ENCODE data around the gene AGGF1. TPM values are rescaled to one million over a fixed set of nuclear protein-coding genes. Genes with fewer than 3 reads are reported as not detected.

The AGGF1 gene
- polyA plus RNA-seq, 1 donor (not counting 4 experiments of a cell fraction or from before 2014, with no cell fraction given): 20.1 TPM

DNA sequence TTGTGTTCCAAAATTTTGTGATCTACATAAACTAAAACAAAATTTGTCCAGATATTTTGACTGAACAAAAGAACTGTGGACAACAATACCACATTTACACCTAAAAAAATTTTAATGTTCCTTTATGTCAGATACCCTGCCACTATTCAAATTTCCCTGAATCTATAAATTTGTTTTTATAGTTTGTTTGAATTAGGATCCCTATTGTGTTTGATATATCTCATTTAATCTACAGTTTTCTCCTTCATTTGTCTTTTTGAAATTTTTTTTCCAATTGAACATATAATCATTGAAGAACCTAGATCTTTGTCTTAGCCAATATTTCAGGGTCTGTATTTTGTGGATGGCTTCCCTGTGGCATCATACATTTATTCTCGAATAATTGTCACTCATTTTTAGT lies 5.7 kb downstream of the AGGF1 start:
- H3K9me3 ChIP-seq (ENCODE audit: control insufficient read depth, low read depth, low read length): no peaks in the 10 kb centered on the region
- TF ChIP-seq, protein P1, sequence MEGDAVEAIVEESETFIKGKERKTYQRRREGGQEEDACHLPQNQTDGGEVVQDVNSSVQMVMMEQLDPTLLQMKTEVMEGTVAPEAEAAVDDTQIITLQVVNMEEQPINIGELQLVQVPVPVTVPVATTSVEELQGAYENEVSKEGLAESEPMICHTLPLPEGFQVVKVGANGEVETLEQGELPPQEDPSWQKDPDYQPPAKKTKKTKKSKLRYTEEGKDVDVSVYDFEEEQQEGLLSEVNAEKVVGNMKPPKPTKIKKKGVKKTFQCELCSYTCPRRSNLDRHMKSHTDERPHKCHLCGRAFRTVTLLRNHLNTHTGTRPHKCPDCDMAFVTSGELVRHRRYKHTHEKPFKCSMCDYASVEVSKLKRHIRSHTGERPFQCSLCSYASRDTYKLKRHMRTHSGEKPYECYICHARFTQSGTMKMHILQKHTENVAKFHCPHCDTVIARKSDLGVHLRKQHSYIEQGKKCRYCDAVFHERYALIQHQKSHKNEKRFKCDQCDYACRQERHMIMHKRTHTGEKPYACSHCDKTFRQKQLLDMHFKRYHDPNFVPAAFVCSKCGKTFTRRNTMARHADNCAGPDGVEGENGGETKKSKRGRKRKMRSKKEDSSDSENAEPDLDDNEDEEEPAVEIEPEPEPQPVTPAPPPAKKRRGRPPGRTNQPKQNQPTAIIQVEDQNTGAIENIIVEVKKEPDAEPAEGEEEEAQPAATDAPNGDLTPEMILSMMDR (optimal IDR thresholded peaks at IDR 0.05 in 1 of 3, IDR thresholded peaks at IDR 0.05 in 1 of 3, conservative IDR thresholded peaks at IDR 0.05 in 1 of 3; ENCODE audit: extremely low read depth in 1 of 3, insufficient read depth in 2 of 3, low read length in 3 of 3): no peak
- TF ChIP-seq EZH2 (IDR thresholded peaks at IDR 0.05; ENCODE audit: low read length): no peak
- no peaks in the 10 kb centered on the region for H4K20me1 ChIP-seq (ENCODE audit: control insufficient read depth, extremely low read depth, insufficient read depth, low read length)
- no peak overlapping the region for H3K27ac ChIP-seq (ENCODE audit: control insufficient read depth, insufficient read depth, low read length)
- H3K4me1 ChIP-seq (ENCODE audit: control insufficient read depth, extremely low read depth, insufficient read depth, low read length): peaks cover 6% of the 10 kb centered on the region
- dilution Hi-C loops (cut with MboI; ENCODE audit: extremely low pct_ligation_motif_present, low sequenced_read_pairs): no loop called here
- H3K27me3 ChIP-seq (ENCODE audit: control insufficient read depth, extremely low read depth, insufficient read depth, low read length): no peaks in the 10 kb centered on the region
- H3K36me3 ChIP-seq (ENCODE audit: control insufficient read depth in 2 of 2, extremely low read depth in 1 of 2, insufficient read depth in 2 of 2, low read length in 2 of 2): peaks cover 3 to 17% of the 10 kb centered on the region in 2 experiments
- H2AFZ ChIP-seq (ENCODE audit: control insufficient read depth, low read length): no peak overlapping the region
- H3K9ac ChIP-seq (ENCODE audit: control insufficient read depth, extremely low read depth, insufficient read depth, low read length): no peak overlapping the region
- no peak overlapping the region for H3K4me2 ChIP-seq (ENCODE audit: control insufficient read depth, extremely low read depth, insufficient read depth, low read depth, low read length)
- H3K9me1 ChIP-seq (ENCODE audit: control insufficient read depth, extremely low read depth, insufficient read depth, low read length): no peaks in the 10 kb centered on the region
- H3K79me2 ChIP-seq (ENCODE audit: control insufficient read depth, insufficient read depth, low read length): peaks cover 19% of the 10 kb centered on the region
- H3K4me3 ChIP-seq (ENCODE audit: control insufficient read depth in 2 of 3, extremely low read depth in 1 of 3, insufficient read depth in 2 of 3, low read depth in 1 of 3, low read length in 3 of 3): no peak overlapping the region
- FAIRE-seq (no peak), DNase-seq (ENCODE audit: low read depth, low spot score) (no peak)

DNA sequence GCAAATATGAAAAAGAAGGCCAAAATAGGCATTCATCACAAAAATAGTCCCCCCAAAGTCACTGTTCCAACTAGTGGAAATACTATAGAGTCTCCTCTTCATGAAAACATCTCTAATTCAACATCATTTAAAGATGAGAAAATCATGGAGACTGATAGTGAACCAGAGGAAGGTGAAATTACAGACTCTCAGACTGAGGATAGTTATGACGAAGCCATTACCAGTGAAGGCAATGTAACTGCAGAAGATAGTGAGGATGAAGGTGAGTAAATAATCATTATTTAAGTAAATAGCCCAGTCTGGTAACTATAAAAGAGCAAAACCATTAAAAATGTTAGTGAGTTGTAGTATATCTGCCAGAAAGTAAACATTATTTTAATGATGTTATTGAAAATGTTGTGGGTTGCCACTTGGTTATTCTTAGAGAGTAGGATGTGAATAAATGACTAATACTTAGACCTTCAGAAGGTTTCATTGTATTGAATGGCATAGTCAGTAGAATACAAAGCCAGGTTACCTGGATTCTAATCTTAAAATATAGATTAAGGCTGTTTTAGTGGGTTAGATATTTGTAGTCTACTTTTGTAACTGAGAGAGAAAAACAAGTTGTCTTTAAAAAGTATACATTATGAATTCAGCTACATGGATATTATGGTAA lies 16.3 kb downstream of the AGGF1 start:
- Histone ChIP-seq H3K27me3 (ENCODE audit: control insufficient read depth, extremely low read depth, insufficient read depth, low read length) (no peaks in the 10 kb centered on the region), H3K79me2 (ENCODE audit: control insufficient read depth, insufficient read depth, low read length) (no peaks in the 10 kb centered on the region), H3K9ac (ENCODE audit: control insufficient read depth, extremely low read depth, insufficient read depth, low read length) (no peak overlapping the region), H3K27ac (ENCODE audit: control insufficient read depth, insufficient read depth, low read length) (no peak overlapping the region), H4K20me1 (ENCODE audit: control insufficient read depth, extremely low read depth, insufficient read depth, low read length) (no peaks in the 10 kb centered on the region), H3K9me1 (ENCODE audit: control insufficient read depth, extremely low read depth, insufficient read depth, low read length) (no peaks in the 10 kb centered on the region), H3K36me3 (ENCODE audit: control insufficient read depth in 2 of 2, extremely low read depth in 1 of 2, insufficient read depth in 2 of 2, low read length in 2 of 2) (peaks cover 0 to 4% of the 10 kb centered on the region in 2 experiments), H3K4me2 (ENCODE audit: control insufficient read depth, extremely low read depth, insufficient read depth, low read depth, low read length) (no peak overlapping the region), H3K9me3 (ENCODE audit: control insufficient read depth, low read depth, low read length) (no peaks in the 10 kb centered on the region), H3K4me3 (ENCODE audit: control insufficient read depth in 2 of 3, extremely low read depth in 1 of 3, insufficient read depth in 2 of 3, low read depth in 1 of 3, low read length in 3 of 3) (no peak overlapping the region), H3K4me1 (ENCODE audit: control insufficient read depth, extremely low read depth, insufficient read depth, low read length) (no peaks in the 10 kb centered on the region), H2AFZ (ENCODE audit: control insufficient read depth, low read length) (no peak overlapping the region)
- DNase-seq (ENCODE audit: low read depth, low spot score): no peak
- no peak for FAIRE-seq
- dilution Hi-C loops (cut with MboI; ENCODE audit: extremely low pct_ligation_motif_present, low sequenced_read_pairs): no loop called here
- TF ChIP-seq EZH2 (IDR thresholded peaks at IDR 0.05; ENCODE audit: low read length): no peak
- TF ChIP-seq, protein P1 (optimal IDR thresholded peaks at IDR 0.05 in 1 of 3, IDR thresholded peaks at IDR 0.05 in 1 of 3, conservative IDR thresholded peaks at IDR 0.05 in 1 of 3; ENCODE audit: extremely low read depth in 1 of 3, insufficient read depth in 2 of 3, low read length in 3 of 3): no peak
